GM19324 (cell line): ENCODE results near the gene TSPAN15.
A peak's percentile ranks its signal among the peaks of the same experiment; 100 is the strongest.

Source experiments
- ATAC-seq: cut with Tn5 transposase; IDR thresholded peaks from one replicate; pipeline ENCODE4 v1.9.1; 2021; ENCODE audit warnings: mild to moderate bottlenecking, moderate library complexity; ENCODE audit not compliant: unreplicated experiment, low FRiP score

The TSPAN15 gene

GRCh38 chr10:69451209-69451783, at the start of gene TSPAN15:
TSPAN15 (plus strand) TSS chr10:69451465; CDS start chr10:69451595, 130 bp downstream.
- peak; percentile 74 for ATAC-seq

GRCh38 chr10:69402386-69402785, 48.9 kb upstream of the TSPAN15 start:
- no peak for ATAC-seq

GRCh38 chr10:69403066-69403465, 48.2 kb upstream of the TSPAN15 start:
- ATAC-seq: no peak

GRCh38 chr10:69403519-69403918, 47.7 kb upstream of the TSPAN15 start:
- no peak for ATAC-seq

DNA sequence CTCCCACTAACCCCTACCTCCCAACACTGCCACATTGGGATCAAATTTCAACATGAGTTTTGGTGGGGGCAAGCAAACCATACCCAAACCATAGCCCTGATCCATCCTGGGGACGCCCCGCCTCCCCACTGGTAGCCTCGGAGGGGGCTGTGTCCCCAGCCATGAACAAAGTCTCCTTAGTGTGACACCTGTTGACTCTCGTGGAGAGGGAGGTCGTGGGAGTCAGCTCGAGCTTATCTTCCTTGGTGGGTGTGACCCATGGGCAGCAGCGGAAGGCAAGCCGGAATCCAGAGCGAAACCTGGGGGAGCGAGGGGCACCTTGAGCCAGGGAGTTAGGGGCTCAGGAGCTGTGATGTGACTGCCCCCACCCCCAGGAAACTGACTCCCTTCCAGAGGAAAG, 46.5 kb upstream of the TSPAN15 start:
- ATAC-seq: no peak

DNA sequence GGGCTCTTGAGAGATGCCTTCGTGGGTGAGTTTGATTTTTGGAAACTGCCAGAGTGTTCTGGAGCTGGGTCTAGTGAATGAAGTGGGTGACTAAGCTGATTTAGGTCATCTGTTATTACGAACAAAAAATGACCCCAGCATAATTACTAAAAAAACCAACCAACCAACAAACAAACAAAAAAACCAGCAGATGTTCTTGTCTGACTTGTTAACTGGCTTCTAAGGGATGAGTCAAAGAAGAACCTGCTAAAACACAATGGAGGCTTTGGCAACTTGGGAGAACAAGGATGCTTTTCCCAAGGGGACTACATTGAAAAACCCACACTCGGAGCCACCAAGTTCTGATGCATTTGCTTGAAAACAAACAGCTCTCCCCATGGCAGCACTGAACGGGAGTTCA, 46.0 kb upstream of the TSPAN15 start:
- ATAC-seq: no peak

DNA sequence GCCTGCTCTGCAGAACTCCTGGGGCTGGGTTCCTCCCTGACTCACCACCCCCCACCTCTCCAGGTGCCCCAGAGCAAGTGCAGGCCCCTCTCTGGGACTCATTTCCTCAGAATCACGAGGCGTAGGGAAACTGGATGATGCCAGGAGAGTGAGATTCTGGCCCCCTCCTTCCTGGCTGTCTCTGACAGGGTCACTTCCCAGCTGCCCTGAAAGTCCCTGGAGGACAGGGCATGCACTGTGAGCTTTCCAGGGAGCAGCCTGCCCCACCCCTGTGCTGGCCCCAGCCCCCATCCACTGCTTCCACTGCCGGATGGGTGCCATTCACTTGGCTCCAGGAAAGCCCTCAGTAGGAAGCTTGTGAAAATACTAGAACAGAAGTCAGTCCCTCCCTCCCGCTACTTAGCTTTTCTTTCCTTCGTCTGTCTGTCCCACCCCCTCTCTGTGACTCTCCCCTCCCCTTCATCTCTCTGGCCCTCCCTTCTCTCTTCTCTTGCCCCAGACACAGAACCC, 44.9 kb upstream of the TSPAN15 start:
- no peak for ATAC-seq

DNA sequence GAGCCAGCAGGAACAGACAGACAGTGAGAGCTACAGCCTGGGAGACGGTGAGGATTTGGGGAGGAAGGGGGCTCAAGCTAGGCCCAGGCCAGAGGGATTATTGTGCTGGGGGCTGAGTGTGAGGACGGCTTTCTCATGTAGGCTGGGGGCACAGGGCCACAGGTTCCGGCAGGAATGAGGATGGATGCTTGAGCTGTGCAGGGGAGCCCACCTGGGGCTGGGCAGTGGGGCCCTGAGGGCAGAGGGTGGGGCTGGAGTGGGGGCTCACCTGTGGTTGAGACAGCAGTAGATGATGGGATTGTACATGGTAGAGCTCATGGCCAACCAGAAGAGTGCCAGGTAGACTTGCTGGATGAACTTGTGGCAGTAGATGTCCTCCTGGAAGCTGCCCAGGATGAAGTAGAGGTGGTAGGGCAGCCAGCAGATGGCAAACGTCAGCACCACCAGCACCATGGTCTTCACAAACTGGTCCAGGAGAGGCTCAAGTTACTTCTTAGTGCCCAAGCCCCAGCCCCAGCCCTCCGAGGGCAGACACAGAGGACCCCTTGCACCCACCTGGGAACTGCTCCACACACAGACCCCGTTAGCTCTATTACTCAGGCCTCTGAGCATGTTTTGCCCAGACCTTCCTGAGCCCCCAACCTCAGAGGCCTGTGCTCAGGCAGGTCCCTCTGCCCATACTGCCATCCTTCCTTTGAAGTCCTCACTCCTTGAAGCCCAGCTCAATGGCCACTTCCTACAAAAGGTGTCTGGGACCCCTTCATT, 44.3 kb upstream of the TSPAN15 start:
- ATAC-seq: no peak

- no peak for ATAC-seq
These were observed 43.5 kb upstream of the TSPAN15 start for GRCh38 chr10:69407621-69408301.

DNA sequence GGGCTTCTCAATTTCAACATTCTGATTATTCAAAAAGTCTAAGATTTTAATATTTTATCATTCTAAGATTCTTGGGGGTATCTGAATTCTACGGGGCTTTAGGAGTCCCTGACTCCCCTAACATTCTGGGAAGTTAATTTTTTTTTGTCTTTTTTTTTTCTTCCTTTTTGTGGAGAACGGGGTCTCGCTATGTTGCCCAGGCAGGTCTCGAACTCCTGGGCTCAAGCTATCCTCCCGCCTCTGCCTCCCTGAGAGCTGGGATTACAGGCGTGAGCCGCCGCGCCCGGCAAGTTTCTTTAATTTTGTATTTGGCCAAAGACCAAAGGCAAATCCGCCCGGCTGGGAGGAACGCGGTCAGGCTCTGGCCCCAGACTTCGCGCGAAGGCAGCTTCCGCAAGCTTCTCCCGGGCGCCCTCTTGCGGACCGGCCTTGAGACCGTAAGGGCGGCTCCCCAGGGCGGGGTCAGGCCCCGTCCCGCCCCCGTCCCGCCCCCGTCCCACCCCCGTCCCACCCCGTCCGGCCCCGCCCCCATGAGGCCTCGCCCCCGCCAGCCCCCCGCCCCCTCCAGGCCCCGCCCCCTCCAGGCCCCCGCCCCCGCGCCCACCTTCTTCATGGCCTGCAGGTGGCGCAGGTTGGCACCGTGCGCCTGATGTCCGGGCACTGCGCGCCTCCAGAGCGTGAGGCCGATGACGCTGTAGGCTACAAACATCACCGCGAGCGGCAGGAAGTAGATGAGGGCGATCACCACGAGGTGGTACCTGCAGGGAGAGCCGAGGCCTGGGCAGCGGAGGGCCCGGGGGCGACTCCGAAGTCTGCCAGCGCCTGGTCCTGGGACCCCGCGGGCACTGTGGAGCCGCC, 42.7 kb upstream of the TSPAN15 start:
- ATAC-seq: peak; percentile 84

GRCh38 chr10:69409176-69409495, 42.1 kb upstream of the TSPAN15 start:
- no peak for ATAC-seq

GRCh38 chr10:69409968-69410367, 41.3 kb upstream of the TSPAN15 start:
- ATAC-seq: no peak

DNA sequence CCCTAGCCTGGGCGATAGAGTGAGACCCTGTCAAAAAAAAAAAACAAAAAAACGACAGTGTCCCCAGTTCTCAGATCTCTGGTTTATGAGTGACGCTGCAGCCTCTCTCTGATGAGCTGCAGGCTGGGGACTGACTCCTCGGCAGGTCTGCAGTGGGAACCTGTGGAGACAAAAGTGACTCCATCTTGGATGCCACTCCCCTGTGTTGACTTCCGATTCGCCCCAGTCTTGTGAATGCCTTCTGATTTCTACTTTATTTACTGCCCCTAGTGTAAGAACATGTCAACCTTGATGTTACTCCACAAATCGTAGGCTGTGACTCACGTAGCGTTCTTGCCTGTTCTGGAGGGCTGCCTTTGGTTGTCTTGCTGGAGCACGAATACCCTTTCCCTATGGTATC, 40.8 kb upstream of the TSPAN15 start:
- ATAC-seq: no peak

DNA sequence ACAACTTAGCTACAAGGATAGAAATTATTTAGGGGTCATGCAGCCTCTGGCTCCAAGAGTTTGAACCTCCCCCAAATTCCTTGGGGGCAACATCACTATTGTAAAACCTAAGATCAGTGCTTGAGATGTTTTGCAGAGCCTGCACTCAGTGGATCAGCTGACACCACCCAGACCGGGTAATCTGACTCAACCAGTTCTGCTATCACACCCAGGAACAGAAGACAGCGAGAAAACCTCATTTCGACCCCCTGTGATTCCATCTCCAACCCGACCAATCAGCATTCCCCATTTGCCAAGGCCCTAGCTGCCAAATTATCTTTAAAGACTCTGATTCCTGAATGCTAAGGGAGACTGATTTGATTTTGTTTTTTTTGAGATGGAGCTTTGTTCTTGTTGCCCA, 39.8 kb upstream of the TSPAN15 start:
- ATAC-seq: no peak

- ATAC-seq: no peak
These were observed 39.0 kb upstream of the TSPAN15 start for GRCh38 chr10:69412232-69412790.

GRCh38 chr10:69413221-69413865, 37.9 kb upstream of the TSPAN15 start:
- ATAC-seq: no peak

DNA sequence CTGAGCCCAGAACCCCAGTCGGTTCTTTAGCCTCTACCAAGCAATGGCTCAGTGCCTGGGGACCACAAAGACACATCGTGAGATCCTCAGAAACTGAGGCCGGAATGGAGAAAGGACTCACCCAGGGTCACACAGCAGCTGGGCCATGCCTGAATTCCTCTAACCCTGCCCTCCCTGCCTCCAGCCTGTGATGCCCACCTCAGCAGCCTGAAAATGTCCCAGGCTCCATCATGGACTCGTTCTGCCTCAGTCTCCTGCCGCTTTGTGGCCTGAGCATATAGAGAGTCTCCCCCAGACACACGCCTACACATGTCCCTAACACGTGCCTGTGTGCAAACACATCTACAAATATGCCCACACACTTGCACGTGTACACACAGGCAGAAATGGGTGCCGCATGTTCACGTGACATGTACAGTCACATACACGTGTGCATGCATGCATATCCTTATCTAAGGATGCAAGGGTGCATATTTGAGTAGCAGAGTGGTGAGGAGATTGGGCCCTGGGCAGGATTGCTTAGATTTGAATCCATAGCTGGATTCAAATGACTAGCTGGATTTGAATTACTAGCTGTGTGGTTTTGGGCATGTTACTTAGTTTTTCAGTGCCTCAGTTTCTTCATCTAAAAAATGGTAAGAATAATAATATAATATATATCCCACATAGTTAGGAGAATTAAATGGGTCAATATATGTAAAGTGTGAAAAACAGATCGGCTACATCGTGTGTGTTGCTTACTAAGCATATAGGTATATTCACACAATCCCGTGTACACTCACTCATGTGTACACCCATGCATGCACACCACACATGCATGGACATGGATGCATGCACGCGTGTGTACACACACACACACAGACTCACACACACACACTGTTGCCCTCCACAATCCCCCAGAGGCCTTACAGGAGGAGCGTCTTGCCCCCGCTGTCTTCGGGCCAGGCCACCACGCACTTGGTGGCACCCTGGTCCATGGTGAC, 36.9 kb upstream of the TSPAN15 start:
- ATAC-seq: no peak

- ATAC-seq: no peak
These were observed 36.2 kb upstream of the TSPAN15 start for GRCh38 chr10:69415049-69415448.

DNA sequence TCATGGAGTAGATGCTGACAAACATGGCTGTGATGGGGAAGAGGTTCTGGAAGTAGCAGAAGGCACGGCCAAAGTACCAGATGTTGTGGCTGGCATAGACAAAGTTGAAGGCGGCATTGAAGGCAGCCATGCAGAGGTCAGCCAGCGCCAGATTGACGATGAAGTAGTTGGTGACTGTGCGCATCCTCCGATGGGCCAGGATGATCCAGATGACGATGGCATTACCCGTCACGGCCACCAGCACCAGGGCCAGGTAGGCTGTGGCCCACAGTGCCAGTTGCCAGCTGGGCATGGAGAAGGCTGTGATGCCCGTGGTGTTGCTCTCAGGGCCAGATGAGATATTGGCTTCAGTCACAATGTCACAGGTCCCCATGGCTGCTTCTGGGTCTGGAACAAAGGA, 35.3 kb upstream of the TSPAN15 start:
- no peak for ATAC-seq
